Hepatic stellate cell (primary cell): ENCODE measurements around the gene SPINT3.
"Not testable (repeated sequence)": the region's sequence is repeated elsewhere in the genome, so short reads cannot be mapped to it uniquely, and the experiment has no call there.

Experiments used
- DNase-seq: peaks from one replicate; pipeline ENCODE4 v3.0.0; 2011; ENCODE audit warnings: low spot score

Gene SPINT3

GRCh38 chr20:45502561-45502960 lies 12.9 kb downstream of the SPINT3 start:
- DNase-seq, result no peak

GRCh38 chr20:45501600-45501999 lies 13.8 kb downstream of the SPINT3 start:
- no peak for DNase-seq

GRCh38 chr20:45500022-45500421 lies 15.4 kb downstream of the SPINT3 start:
- DNase-seq, result no peak

- no peak for DNase-seq
Observed at GRCh38 chr20:45497971-45498494, 17.4 kb downstream of the SPINT3 start.

GRCh38 chr20:45496166-45496565 lies 19.3 kb downstream of the SPINT3 start:
- no peak for DNase-seq

- DNase-seq, result no peak
Observed at GRCh38 chr20:45495501-45495941, 19.9 kb downstream of the SPINT3 start.

GRCh38 chr20:45489083-45489531 lies 26.3 kb downstream of the SPINT3 start:
- no peak for DNase-seq

GRCh38 chr20:45487231-45487635 lies 28.2 kb downstream of the SPINT3 start:
- no peak for DNase-seq

- DNase-seq, result no peak
Observed at GRCh38 chr20:45485388-45485787, 30.0 kb downstream of the SPINT3 start.

GRCh38 chr20:45484676-45485075 lies 30.7 kb downstream of the SPINT3 start:
- no peak for DNase-seq

GRCh38 chr20:45479822-45480221 lies 35.6 kb downstream of the SPINT3 start:
- no peak for DNase-seq

GRCh38 chr20:45477530-45478148 lies 37.8 kb downstream of the SPINT3 start:
- DNase-seq, result not testable (repeated sequence)

GRCh38 chr20:45472286-45472685 lies 43.1 kb downstream of the SPINT3 start:
- not testable (repeated sequence) for DNase-seq

- no peak for DNase-seq
Observed at GRCh38 chr20:45470937-45471336, 44.5 kb downstream of the SPINT3 start.

- no peak for DNase-seq
Observed at GRCh38 chr20:45470262-45470931, 45.0 kb downstream of the SPINT3 start.

GRCh38 chr20:45469336-45470261 lies 45.8 kb downstream of the SPINT3 start, which contains the start of gene WFDC2:
Gene WFDC2, plus strand, starts transcription at chr20:45469753. Its CDS starts 29 bp downstream, at chr20:45469782.
- no peak for DNase-seq

- DNase-seq, result no peak
Observed at GRCh38 chr20:45467861-45468260, 47.6 kb downstream of the SPINT3 start.

GRCh38 chr20:45467172-45467571 lies 48.2 kb downstream of the SPINT3 start:
- DNase-seq, result no peak

GRCh38 chr20:45465491-45466266 lies 49.7 kb downstream of the SPINT3 start:
- no peak for DNase-seq

- DNase-seq, result no peak
Observed at GRCh38 chr20:45463709-45464108, 51.7 kb downstream of the SPINT3 start.

- DNase-seq, result no peak
Observed at GRCh38 chr20:45462711-45463509, 52.5 kb downstream of the SPINT3 start.
